ENCODE measurements around the gene DHRSX. TPM values are rescaled to one million over a fixed set of nuclear protein-coding genes. Genes with fewer than 3 reads are reported as not detected.

The DHRSX gene
- total RNA-seq, 1 donor from 2014 or later = 30.4 TPM

GRCh38 chrX:2418000-2418399 lies 82.8 kb downstream of the DHRSX start:
- no peak for DNase-seq (ENCODE audit: low read depth)
- H3K9me3 ChIP-seq (ENCODE audit: insufficient read depth, low read depth, low read length) = no peaks in the 10 kb centered on the region
- no peak overlapping the region for H2AFZ ChIP-seq (ENCODE audit: low read depth, low read length)
- no peaks in the 10 kb centered on the region for H3K9me3 Mint-ChIP-seq (ENCODE audit: unreplicated experiment)
- H3K4me1 ChIP-seq (ENCODE audit: insufficient read depth, low read length) = no peaks in the 10 kb centered on the region
- peaks cover 32% of the 10 kb centered on the region for H4K20me1 ChIP-seq (ENCODE audit: insufficient read depth, low read length)
- H3K4me3 Mint-ChIP-seq (ENCODE audit: unreplicated experiment) = no peak overlapping the region
- H3K4me1 Mint-ChIP-seq (ENCODE audit: low read depth, unreplicated experiment) = no peaks in the 10 kb centered on the region
- H3K27ac Mint-ChIP-seq (ENCODE audit: unreplicated experiment) = no peak overlapping the region
- no peaks in the 10 kb centered on the region for H3K36me3 ChIP-seq (ENCODE audit: insufficient read depth, low read length)
- TF ChIP-seq CTCF (IDR thresholded peaks at IDR 0.05; ENCODE audit: insufficient read depth, low read depth, low read length) = no peak
- no peak for TF ChIP-seq EZH2 (IDR thresholded peaks at IDR 0.05; ENCODE audit: insufficient read depth, low read length)
- H3K4me3 ChIP-seq (ENCODE audit: insufficient read depth, low read depth, low read length) = no peak overlapping the region
- no peak overlapping the region for H3K4me2 ChIP-seq (ENCODE audit: low read length)
- H3K27me3 Mint-ChIP-seq (ENCODE audit: low read depth, unreplicated experiment) = no peaks in the 10 kb centered on the region
- no peak overlapping the region for H3K27ac ChIP-seq (ENCODE audit: low read depth, low read length)
- H3K27me3 ChIP-seq (ENCODE audit: insufficient read depth, low read length) = no peaks in the 10 kb centered on the region
- no peak overlapping the region for H3K9ac ChIP-seq (ENCODE audit: low read length)
- H3K79me2 ChIP-seq (ENCODE audit: insufficient read depth, low read length) = no peaks in the 10 kb centered on the region
- peaks cover 8% of the 10 kb centered on the region for H3K36me3 Mint-ChIP-seq (ENCODE audit: low read depth, unreplicated experiment)
- peak; percentile 45 for FAIRE-seq

- Mint-ChIP-seq H3K9me3 (ENCODE audit: unreplicated experiment) (no peaks in the 10 kb centered on the region), H3K27ac (ENCODE audit: unreplicated experiment) (no peak overlapping the region), H3K36me3 (ENCODE audit: low read depth, unreplicated experiment) (peaks cover 4% of the 10 kb centered on the region), H3K4me3 (ENCODE audit: unreplicated experiment) (no peak overlapping the region), H3K4me1 (ENCODE audit: low read depth, unreplicated experiment) (no peaks in the 10 kb centered on the region), H3K27me3 (ENCODE audit: low read depth, unreplicated experiment) (no peaks in the 10 kb centered on the region)
- no peaks in the 10 kb centered on the region for H3K79me2 ChIP-seq (ENCODE audit: insufficient read depth, low read length)
- TF ChIP-seq EZH2 (IDR thresholded peaks at IDR 0.05; ENCODE audit: insufficient read depth, low read length) (no peak), CTCF (IDR thresholded peaks at IDR 0.05; ENCODE audit: insufficient read depth, low read depth, low read length) (no peak)
- no peak for DNase-seq (ENCODE audit: low read depth)
- H2AFZ ChIP-seq (ENCODE audit: low read depth, low read length) = no peak overlapping the region
- H3K4me1 ChIP-seq (ENCODE audit: insufficient read depth, low read length) = no peaks in the 10 kb centered on the region
- no peak overlapping the region for H3K4me2 ChIP-seq (ENCODE audit: low read length)
- no peaks in the 10 kb centered on the region for H3K36me3 ChIP-seq (ENCODE audit: insufficient read depth, low read length)
- peaks cover 32% of the 10 kb centered on the region for H4K20me1 ChIP-seq (ENCODE audit: insufficient read depth, low read length)
- no peaks in the 10 kb centered on the region for H3K9me3 ChIP-seq (ENCODE audit: insufficient read depth, low read depth, low read length)
- no peak overlapping the region for H3K27ac ChIP-seq (ENCODE audit: low read depth, low read length)
- H3K27me3 ChIP-seq (ENCODE audit: insufficient read depth, low read length) = no peaks in the 10 kb centered on the region
- FAIRE-seq = no peak
- no peak overlapping the region for H3K4me3 ChIP-seq (ENCODE audit: insufficient read depth, low read depth, low read length)
- H3K9ac ChIP-seq (ENCODE audit: low read length) = no peak overlapping the region
Observed at GRCh38 chrX:2416851-2417604, 83.7 kb downstream of the DHRSX start.

- H3K27me3 Mint-ChIP-seq (ENCODE audit: low read depth, unreplicated experiment) = no peaks in the 10 kb centered on the region
- DNase-seq (ENCODE audit: low read depth) (no peak), FAIRE-seq (peak; percentile 43)
- TF ChIP-seq EZH2 (IDR thresholded peaks at IDR 0.05; ENCODE audit: insufficient read depth, low read length) (no peak), CTCF (IDR thresholded peaks at IDR 0.05; ENCODE audit: insufficient read depth, low read depth, low read length) (no peak)
- H3K4me2 ChIP-seq (ENCODE audit: low read length) = no peak overlapping the region
- no peaks in the 10 kb centered on the region for H3K36me3 Mint-ChIP-seq (ENCODE audit: low read depth, unreplicated experiment)
- no peaks in the 10 kb centered on the region for H3K36me3 ChIP-seq (ENCODE audit: insufficient read depth, low read length)
- no peak overlapping the region for H3K27ac Mint-ChIP-seq (ENCODE audit: unreplicated experiment)
- H3K4me1 Mint-ChIP-seq (ENCODE audit: low read depth, unreplicated experiment) = no peaks in the 10 kb centered on the region
- peaks cover 32% of the 10 kb centered on the region for H4K20me1 ChIP-seq (ENCODE audit: insufficient read depth, low read length)
- no peak overlapping the region for H2AFZ ChIP-seq (ENCODE audit: low read depth, low read length)
- H3K79me2 ChIP-seq (ENCODE audit: insufficient read depth, low read length) = no peaks in the 10 kb centered on the region
- no peaks in the 10 kb centered on the region for H3K4me1 ChIP-seq (ENCODE audit: insufficient read depth, low read length)
- H3K27ac ChIP-seq (ENCODE audit: low read depth, low read length) = no peak overlapping the region
- H3K9me3 ChIP-seq (ENCODE audit: insufficient read depth, low read depth, low read length) = no peaks in the 10 kb centered on the region
- H3K9ac ChIP-seq (ENCODE audit: low read length) = no peak overlapping the region
- H3K4me3 ChIP-seq (ENCODE audit: insufficient read depth, low read depth, low read length) = no peak overlapping the region
- H3K4me3 Mint-ChIP-seq (ENCODE audit: unreplicated experiment) = no peak overlapping the region
- H3K27me3 ChIP-seq (ENCODE audit: insufficient read depth, low read length) = no peaks in the 10 kb centered on the region
- no peaks in the 10 kb centered on the region for H3K9me3 Mint-ChIP-seq (ENCODE audit: unreplicated experiment)
Observed at GRCh38 chrX:2414384-2414783, 86.4 kb downstream of the DHRSX start.
